ENCODE measurements around the gene CDKAL1.

- no peak for TF ChIP-seq MYC (IDR thresholded peaks at IDR 0.05; ENCODE audit: insufficient read depth, insufficient read length, insufficient replicate concordance, low read length, severe bottlenecking)
- no peak for TF ChIP-seq POLR2A (IDR thresholded peaks at IDR 0.05; ENCODE audit: low read depth, low read length)
- TF ChIP-seq SUPT20H (IDR thresholded peaks at IDR 0.05; ENCODE audit: borderline replicate concordance, control insufficient read depth, low read depth, low read length), result no peak
- no peak for TF ChIP-seq RCOR1 (conservative IDR thresholded peaks at IDR 0.05; ENCODE audit: low read depth, low read length)
- no peak for TF ChIP-seq EP300 (IDR thresholded peaks at IDR 0.05; ENCODE audit: borderline replicate concordance in 1 of 2, control insufficient read depth in 1 of 2, low read depth in 2 of 2, low read length in 2 of 2)
- TF ChIP-seq CTCF (IDR thresholded peaks at IDR 0.05 in 2 of 3, conservative IDR thresholded peaks at IDR 0.05 in 1 of 3; ENCODE audit: control insufficient read depth in 2 of 3, extremely low read depth in 1 of 3, insufficient read depth in 1 of 3, low read depth in 3 of 3, low read length in 3 of 3), result no peak
- no peak for TF ChIP-seq CHD4 (IDR thresholded peaks at IDR 0.05)
- TF ChIP-seq CHD2 (IDR thresholded peaks at IDR 0.05; ENCODE audit: borderline replicate concordance, low read depth, low read length), result no peak
Measured at GRCh38 chr6:21257125-21257524, 722.9 kb downstream of the CDKAL1 start.
